ENCODE data around the gene STAG2. TPM values are rescaled to one million over a fixed set of nuclear protein-coding genes. Genes with fewer than 3 reads are reported as not detected.
"Not testable (repeated sequence)": the region's sequence is repeated elsewhere in the genome, so short reads cannot be mapped to it uniquely, and the experiment has no call there.

STAG2 gene
- total RNA-seq, result 40.6 TPM

- peak; percentile 61 for ATAC-seq
These were observed at the start of gene STAG2 for GRCh38 chrX:123961268-123962005. TSS of gene STAG2 (plus strand) at chrX:123961706. CDS start at chrX:124022628, 60,922 bp downstream.

GRCh38 chrX:123917069-123917468, 44.4 kb upstream of the STAG2 start:
- no peak for ATAC-seq

GRCh38 chrX:123918106-123918721, 43.3 kb upstream of the STAG2 start:
- no peak for ATAC-seq

GRCh38 chrX:123920105-123920785, 41.3 kb upstream of the STAG2 start:
- ATAC-seq, result peak; percentile 77

- ATAC-seq, result no peak
These were observed 38.3 kb upstream of the STAG2 start for GRCh38 chrX:123923211-123923610.

- ATAC-seq, result no peak
These were observed 37.3 kb upstream of the STAG2 start for GRCh38 chrX:123924186-123924585.

GRCh38 chrX:123927845-123928244, 33.7 kb upstream of the STAG2 start:
- no peak for ATAC-seq

- not testable (repeated sequence) for ATAC-seq
These were observed 29.5 kb upstream of the STAG2 start for GRCh38 chrX:123932055-123932454.

GRCh38 chrX:123943074-123943473, 18.4 kb upstream of the STAG2 start:
- ATAC-seq, result no peak

- ATAC-seq, result no peak
These were observed 18.0 kb upstream of the STAG2 start for GRCh38 chrX:123943488-123943887.

- no peak for ATAC-seq
These were observed 11.7 kb upstream of the STAG2 start for GRCh38 chrX:123949846-123950245.

- ATAC-seq, result no peak
These were observed 2.0 kb upstream of the STAG2 start for GRCh38 chrX:123959281-123960063.

- no peak for ATAC-seq
These were observed 594 bp upstream of the STAG2 start for GRCh38 chrX:123960956-123961267.

- ATAC-seq, result no peak
These were observed 531 bp downstream of the STAG2 start for GRCh38 chrX:123962006-123962467.

GRCh38 chrX:123962794-123963373, 1.4 kb downstream of the STAG2 start:
- ATAC-seq, result peak; percentile 84

- ATAC-seq, result no peak
These were observed 2.8 kb downstream of the STAG2 start for GRCh38 chrX:123964156-123964834.

GRCh38 chrX:123965712-123966111, 4.2 kb downstream of the STAG2 start:
- ATAC-seq, result no peak

- no peak for ATAC-seq
These were observed 6.0 kb downstream of the STAG2 start for GRCh38 chrX:123967497-123967896.

- no peak for ATAC-seq
These were observed 7.0 kb downstream of the STAG2 start for GRCh38 chrX:123968383-123969050.

- no peak for ATAC-seq
These were observed 10.5 kb downstream of the STAG2 start for GRCh38 chrX:123971982-123972381.

GRCh38 chrX:123973921-123974320, 12.4 kb downstream of the STAG2 start:
- ATAC-seq, result no peak

Measured in esophagus mucosa (tissue), 1 donor.